ENCODE data around the gene PARD6B.
"Not testable (repeated sequence)": the region's sequence is repeated elsewhere in the genome, so short reads cannot be mapped to it uniquely, and the experiment has no call there.

The PARD6B gene

GRCh38 chr20:50799890-50800550 is 68.6 kb downstream of the PARD6B start:
- no peak for DNase-seq (ENCODE audit: low read depth)

GRCh38 chr20:50800986-50801746 is 69.8 kb downstream of the PARD6B start:
- DNase-seq (ENCODE audit: low read depth): not testable (repeated sequence)

- DNase-seq (ENCODE audit: low read depth): no peak
Measured at GRCh38 chr20:50801747-50802125, 70.4 kb downstream of the PARD6B start.

GRCh38 chr20:50802289-50802688 is 70.9 kb downstream of the PARD6B start:
- no peak for DNase-seq (ENCODE audit: low read depth)

GRCh38 chr20:50804437-50805348 is 73.3 kb downstream of the PARD6B start:
- no peak for DNase-seq (ENCODE audit: low read depth)

GRCh38 chr20:50805349-50805684 is 73.9 kb downstream of the PARD6B start:
- DNase-seq (ENCODE audit: low read depth): no peak

GRCh38 chr20:50806126-50806768 is 74.9 kb downstream of the PARD6B start:
- DNase-seq (ENCODE audit: low read depth): no peak

Data from stromal cell of bone marrow (primary cell).